Measurements from ENCODE around the gene HNRNPA2B1. TPM values are rescaled to one million over a fixed set of nuclear protein-coding genes. Genes with fewer than 3 reads are reported as not detected.
"Not testable (repeated sequence)": the region's sequence is repeated elsewhere in the genome, so short reads cannot be mapped to it uniquely, and the experiment has no call there.

Gene HNRNPA2B1
- polyA plus RNA-seq, 4 donors = 1,061 to 1,650 (median 1,619) TPM

GRCh38 chr7:26167303-26167934 lies 33.1 kb downstream of the HNRNPA2B1 start:
- DNase-seq (ENCODE audit: low read depth in 4 of 4, low spot score in 3 of 4) = no peak

- DNase-seq (ENCODE audit: low read depth in 4 of 4, low spot score in 3 of 4) = no peak
Observed at GRCh38 chr7:26166684-26167266, 33.8 kb downstream of the HNRNPA2B1 start.

GRCh38 chr7:26165950-26166683 lies 34.4 kb downstream of the HNRNPA2B1 start:
- no peak for DNase-seq (ENCODE audit: low read depth in 4 of 4, low spot score in 3 of 4)

- DNase-seq (ENCODE audit: low read depth in 4 of 4, low spot score in 3 of 4) = not testable (repeated sequence)
Observed at GRCh38 chr7:26163804-26164203, 36.7 kb downstream of the HNRNPA2B1 start.

- no peak for DNase-seq (ENCODE audit: low read depth in 4 of 4, low spot score in 3 of 4)
Observed at GRCh38 chr7:26162431-26162830, 38.1 kb downstream of the HNRNPA2B1 start.

GRCh38 chr7:26160896-26161295 lies 39.6 kb downstream of the HNRNPA2B1 start:
- DNase-seq (ENCODE audit: low read depth in 4 of 4, low spot score in 3 of 4) = no peak

- DNase-seq (ENCODE audit: low read depth in 4 of 4, low spot score in 3 of 4) = no peak
Observed at GRCh38 chr7:26159243-26159642, 41.3 kb downstream of the HNRNPA2B1 start.

GRCh38 chr7:26157520-26158105 lies 42.9 kb downstream of the HNRNPA2B1 start:
- DNase-seq (ENCODE audit: low read depth in 4 of 4, low spot score in 3 of 4) = no peak

GRCh38 chr7:26156451-26157420 lies 43.8 kb downstream of the HNRNPA2B1 start:
- DNase-seq (ENCODE audit: low read depth in 4 of 4, low spot score in 3 of 4) = no peak

- no peak for DNase-seq (ENCODE audit: low read depth in 4 of 4, low spot score in 3 of 4)
Observed at GRCh38 chr7:26155531-26156375, 44.8 kb downstream of the HNRNPA2B1 start.

- DNase-seq (ENCODE audit: low read depth in 4 of 4, low spot score in 3 of 4) = no peak
Observed at GRCh38 chr7:26153823-26154783, 46.4 kb downstream of the HNRNPA2B1 start.

- DNase-seq (ENCODE audit: low read depth in 4 of 4, low spot score in 3 of 4) = no peak
Observed at GRCh38 chr7:26153241-26153822, 47.2 kb downstream of the HNRNPA2B1 start.

GRCh38 chr7:26152782-26153240 lies 47.7 kb downstream of the HNRNPA2B1 start:
- DNase-seq (ENCODE audit: low read depth in 4 of 4, low spot score in 3 of 4) = not testable (repeated sequence)

- DNase-seq (ENCODE audit: low read depth in 4 of 4, low spot score in 3 of 4) = peak in 3 of 4 donors; percentile 48 to 51 (median 48)
Observed at GRCh38 chr7:26151953-26152781, 48.4 kb downstream of the HNRNPA2B1 start, which contains the start of gene NFE2L3. TSS of gene NFE2L3 (plus strand) at chr7:26152198. CDS start at chr7:26152499, 301 bp downstream.

- DNase-seq (ENCODE audit: low read depth in 4 of 4, low spot score in 3 of 4) = no peak
Observed at GRCh38 chr7:26151650-26151952, 48.9 kb downstream of the HNRNPA2B1 start.

- no peak for DNase-seq (ENCODE audit: low read depth in 4 of 4, low spot score in 3 of 4)
Observed at GRCh38 chr7:26151096-26151495, 49.5 kb downstream of the HNRNPA2B1 start.

- DNase-seq (ENCODE audit: low read depth in 4 of 4, low spot score in 3 of 4) = no peak
Observed at GRCh38 chr7:26149391-26149977, 51.1 kb downstream of the HNRNPA2B1 start.

All from left renal pelvis (tissue), 4 donors.